Measurements from ENCODE around the gene RGS13.

GRCh38 chr1:192630521-192631287 lies 5.2 kb upstream of the RGS13 start:
- TF ChIP-seq, protein P1, sequence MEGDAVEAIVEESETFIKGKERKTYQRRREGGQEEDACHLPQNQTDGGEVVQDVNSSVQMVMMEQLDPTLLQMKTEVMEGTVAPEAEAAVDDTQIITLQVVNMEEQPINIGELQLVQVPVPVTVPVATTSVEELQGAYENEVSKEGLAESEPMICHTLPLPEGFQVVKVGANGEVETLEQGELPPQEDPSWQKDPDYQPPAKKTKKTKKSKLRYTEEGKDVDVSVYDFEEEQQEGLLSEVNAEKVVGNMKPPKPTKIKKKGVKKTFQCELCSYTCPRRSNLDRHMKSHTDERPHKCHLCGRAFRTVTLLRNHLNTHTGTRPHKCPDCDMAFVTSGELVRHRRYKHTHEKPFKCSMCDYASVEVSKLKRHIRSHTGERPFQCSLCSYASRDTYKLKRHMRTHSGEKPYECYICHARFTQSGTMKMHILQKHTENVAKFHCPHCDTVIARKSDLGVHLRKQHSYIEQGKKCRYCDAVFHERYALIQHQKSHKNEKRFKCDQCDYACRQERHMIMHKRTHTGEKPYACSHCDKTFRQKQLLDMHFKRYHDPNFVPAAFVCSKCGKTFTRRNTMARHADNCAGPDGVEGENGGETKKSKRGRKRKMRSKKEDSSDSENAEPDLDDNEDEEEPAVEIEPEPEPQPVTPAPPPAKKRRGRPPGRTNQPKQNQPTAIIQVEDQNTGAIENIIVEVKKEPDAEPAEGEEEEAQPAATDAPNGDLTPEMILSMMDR (IDR thresholded peaks at IDR 0.05): no peak
- no peak for TF ChIP-seq EZH2 (IDR thresholded peaks at IDR 0.05)
